Stimulated activated CD4-positive, alpha-beta T cell treated with anti-CD3 and anti-CD28 coated beads, TNF-alpha, amount 100 ng/mL, for 48 hours (primary cell): ENCODE measurements around the gene RAD51B.

Experiments used
- DNase-seq, 3 donors: peaks; one replicate each; pipeline ENCODE4 v3.0.0-alpha.2; 2020; ENCODE audit warnings: low read depth in 3 of 3

Gene RAD51B

GRCh38 chr14:68232300-68233055 is 412.9 kb downstream of the RAD51B start:
- peak; percentile 20 to 31 (median 30) for DNase-seq

GRCh38 chr14:68233101-68233784 is 413.7 kb downstream of the RAD51B start:
- no peak for DNase-seq

GRCh38 chr14:68234101-68234905 is 414.7 kb downstream of the RAD51B start:
- DNase-seq: no peak

- no peak for DNase-seq
Measured at GRCh38 chr14:68235011-68235410, 415.4 kb downstream of the RAD51B start.

DNA sequence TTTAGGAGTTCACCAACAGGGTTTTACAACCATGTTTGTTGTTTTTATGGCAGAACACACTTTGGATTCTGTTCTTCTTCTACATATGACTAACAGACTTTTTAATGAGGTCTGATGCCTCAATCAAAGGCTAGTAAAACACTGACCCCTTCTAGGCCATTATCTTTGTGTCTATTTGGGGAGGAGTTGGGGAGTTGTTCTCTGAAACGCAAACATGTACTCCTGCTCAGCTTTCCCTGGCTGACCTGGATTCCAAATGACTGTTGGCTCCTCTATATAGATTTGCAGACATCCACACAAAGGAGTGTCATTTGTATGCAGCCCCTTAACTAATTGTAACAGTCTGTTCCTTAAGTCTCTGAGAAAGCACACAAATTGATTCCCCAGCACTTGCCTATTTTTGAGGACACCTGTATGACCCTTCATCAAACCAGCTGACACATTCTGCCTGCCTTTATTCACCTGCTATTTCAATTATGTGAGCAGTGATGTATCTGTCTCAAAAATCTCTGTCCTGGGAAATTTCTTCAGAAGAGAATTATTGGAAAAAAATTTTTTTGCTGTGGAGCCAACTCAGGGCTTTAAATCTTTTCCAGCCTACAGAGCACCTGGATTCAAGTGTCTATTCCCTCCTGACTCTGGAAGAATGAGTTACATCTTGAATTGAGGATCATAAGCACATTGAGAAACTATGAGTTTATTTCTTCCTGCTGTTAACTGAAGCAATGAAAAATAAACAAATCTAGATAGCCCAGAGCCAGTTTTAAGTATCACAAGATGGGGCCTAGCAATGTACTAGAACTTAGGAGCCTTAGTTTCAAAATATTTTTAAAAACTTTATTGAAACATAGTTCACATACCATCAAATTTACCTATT is 417.2 kb downstream of the RAD51B start:
- no peak for DNase-seq

DNA sequence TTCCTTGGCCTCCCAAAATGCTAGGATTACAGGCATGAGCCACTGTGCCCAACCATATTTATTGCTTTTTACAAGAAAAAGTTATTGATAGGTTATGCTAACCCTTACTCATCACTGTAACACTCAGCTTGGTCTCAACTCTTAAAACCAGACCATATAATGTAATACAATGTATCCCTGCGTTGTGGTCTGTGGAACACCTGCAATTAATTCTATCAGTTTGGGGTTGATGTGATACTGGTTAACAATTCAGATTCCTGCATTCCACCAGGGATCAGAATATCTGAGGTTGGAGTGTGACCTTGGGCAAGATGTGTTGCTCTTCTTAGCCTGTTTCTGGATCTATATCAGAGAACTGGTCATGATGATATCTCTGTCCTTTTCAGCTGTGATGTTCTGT is 419.0 kb downstream of the RAD51B start:
- DNase-seq: no peak

DNA sequence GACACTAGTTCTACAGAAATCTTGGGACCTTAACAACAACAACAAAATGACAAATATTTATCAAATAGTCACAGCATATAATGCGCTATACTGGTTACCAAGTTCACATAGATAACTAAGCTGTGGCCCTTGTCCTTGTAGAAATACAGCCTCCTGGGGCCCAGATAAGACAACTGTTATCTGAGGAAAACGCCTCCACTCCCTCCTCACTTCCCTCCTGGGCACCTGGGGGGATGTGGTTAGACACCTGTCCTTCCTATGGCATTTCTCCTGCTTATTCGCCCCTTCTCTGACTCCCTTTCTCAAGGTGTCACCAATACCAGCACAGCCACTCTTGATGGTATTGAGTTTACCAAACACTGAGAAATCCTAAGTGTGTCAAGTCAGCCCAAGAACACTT is 419.4 kb downstream of the RAD51B start:
- no peak for DNase-seq

DNA sequence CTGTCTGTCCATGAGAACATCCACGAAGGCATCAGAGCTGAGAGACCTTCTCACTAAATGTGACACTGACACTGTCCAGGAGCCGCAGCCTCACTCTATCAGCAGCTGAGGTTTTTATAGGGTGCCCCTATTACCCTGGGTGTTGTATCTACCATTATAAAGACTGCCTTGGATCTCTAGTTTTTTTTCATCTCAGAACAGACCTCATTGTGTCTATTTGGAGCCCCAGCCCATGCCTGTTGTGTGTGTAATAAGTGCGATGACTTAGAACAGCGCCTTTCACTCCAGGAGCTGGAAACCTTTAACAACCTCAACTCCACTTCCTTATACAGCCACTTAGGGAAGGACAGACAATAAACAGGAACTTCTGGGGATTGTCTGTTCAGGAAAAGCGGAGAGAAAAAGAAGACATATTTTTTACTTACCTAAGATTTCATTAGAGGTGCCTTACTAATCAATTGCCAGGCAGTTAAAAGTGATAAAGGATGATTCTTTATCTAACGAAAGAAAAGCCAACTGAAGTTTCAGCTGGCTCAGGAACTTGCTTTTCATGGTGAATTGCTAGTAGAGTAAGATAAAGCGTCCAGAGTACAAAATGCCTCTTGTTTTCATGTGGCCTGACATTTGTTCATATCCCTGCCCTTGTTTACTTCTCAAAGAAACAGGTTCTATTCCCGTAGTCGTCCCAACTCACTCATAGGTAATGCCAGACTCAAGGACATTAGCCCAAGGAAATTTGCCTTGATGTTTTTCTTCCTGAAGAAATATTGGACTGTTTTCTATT is 420.6 kb downstream of the RAD51B start:
- no peak for DNase-seq

GRCh38 chr14:68241862-68242487 is 422.4 kb downstream of the RAD51B start:
- no peak for DNase-seq

DNA sequence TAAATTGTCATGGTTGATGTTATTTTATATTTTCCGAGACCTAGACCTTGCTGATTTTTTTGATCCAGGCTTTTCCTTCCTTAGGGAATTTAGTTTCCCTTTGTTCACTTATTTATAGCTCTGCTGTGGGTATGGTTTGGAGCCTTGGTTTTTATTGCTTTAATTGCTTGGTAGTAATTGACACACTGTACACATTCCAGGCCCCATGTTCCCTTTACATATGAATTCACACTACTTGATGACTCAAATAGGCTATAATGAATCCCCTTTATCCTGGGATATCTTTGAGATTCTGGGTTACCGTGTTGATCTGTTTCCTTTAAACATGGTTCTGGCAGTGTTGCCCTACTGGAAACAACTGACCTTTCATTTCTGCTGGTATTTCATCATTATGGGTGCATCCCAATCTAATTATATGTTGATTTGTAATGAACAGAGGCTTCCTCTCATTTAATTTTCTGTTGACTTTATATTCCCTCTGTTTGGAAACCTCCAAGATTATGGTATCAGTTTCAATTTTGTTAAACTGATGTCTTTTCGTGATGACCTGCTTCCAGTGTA is 424.0 kb downstream of the RAD51B start:
- DNase-seq: no peak

DNA sequence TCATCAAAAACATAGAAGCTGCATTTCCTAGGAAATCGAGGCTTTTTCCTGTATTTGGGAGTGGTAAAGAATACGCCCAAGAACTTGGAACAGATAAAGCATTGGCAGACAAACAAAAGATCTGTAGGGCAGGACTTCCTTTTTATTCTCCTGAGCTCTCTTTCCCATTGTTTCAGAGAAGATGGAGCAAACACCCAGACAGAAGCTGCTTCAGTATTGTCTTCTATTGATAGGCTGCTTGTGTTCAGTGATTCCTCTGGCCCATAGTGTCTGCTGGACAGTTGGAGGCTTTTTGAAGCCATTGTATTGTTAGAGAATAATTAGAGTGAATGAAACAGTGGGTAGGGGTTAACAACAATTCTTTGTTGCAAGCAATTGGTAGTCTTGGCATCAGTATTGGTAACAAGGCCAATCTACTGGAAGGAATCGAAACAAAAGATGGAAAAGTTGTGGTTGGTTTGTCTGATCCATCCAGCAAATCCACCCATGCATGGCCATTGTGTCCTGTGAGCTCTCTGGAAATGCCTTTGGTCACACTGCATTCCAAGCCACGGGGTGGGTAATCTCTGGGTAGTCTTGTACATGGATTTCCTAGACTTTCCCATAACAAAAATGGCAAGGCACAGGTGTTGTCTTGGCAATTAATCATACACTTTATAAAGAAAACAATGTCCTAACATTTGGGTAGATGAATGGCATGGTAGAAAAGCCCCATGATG is 424.8 kb downstream of the RAD51B start:
- no peak for DNase-seq

DNA sequence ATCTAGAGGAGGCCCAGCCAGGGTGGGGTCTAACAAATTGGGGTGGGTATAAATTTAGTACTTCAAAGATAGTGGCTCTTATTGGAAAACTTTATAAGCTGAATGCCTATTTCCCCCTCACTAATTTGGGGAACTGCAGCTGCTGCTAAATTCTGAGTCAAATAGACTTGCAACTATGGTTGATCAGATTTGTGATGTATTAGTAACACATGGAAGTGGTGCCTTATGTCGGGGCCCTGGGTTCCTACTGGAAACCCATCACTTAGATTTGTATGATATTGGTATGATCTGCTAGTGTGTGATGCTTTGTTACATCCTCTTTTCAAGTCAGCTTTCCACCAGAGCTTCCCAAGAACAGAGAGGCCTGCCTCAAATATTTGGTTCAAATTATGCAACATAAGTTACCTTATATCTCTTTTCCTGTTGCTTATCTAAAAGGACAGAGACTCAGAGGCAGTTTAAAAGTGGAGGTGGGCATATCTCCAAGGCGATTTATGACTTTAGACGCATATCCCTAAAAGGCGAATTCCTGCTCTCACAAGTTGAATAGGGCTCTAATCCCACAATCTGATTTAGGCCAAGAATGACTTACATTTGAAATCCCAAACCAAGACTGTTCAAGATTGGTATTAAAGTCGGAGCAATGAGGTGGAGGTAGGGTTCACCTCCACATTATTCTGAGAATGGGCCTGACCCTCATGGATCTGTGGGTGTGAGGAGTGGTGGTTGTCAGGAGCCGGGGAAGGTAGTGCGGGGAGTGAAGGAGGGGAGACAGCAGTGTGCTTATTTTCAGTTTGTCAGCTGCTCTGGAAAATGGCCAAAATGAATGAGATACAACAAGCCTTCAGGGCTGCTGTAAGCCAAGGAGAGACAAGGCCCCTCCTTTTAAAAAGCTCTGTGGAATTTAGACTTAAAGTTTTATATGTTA is 425.8 kb downstream of the RAD51B start:
- DNase-seq: no peak

- DNase-seq: no peak
Measured at GRCh38 chr14:68246074-68246785, 426.7 kb downstream of the RAD51B start.

- DNase-seq: no peak
Measured at GRCh38 chr14:68246786-68247105, 427.2 kb downstream of the RAD51B start.

DNA sequence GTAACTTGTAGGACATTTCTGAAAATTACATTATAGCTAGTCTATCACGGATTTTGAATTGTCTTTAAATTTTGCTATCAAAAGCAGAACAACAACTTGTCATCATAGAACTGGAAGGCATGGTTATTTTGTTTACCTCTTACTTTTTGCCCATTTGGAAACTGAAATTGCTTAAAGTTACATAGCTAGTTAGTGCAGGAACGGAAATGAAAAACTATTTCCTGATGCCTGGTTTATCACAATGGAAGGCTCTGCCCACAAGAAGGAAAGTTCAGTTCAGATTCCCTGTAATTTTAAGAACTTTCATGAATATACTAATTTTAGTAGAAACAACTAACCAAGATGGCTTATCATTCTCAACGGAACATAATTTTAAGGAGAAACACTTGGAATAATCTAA is 427.7 kb downstream of the RAD51B start:
- no peak for DNase-seq

- no peak for DNase-seq
Measured at GRCh38 chr14:68247676-68248268, 428.2 kb downstream of the RAD51B start.
